HepG2 (cell line): ENCODE data around the gene MIB2. TPM values are rescaled to one million over a fixed set of nuclear protein-coding genes. Genes with fewer than 3 reads are reported as not detected.

ENCODE experiments used
- ATAC-seq: fragments of 200-7000 bp; cut with Tn5 transposase; 3 replicates; pipeline ENCODE4 v1.9.1; 2020; ENCODE audit warnings: mild to moderate bottlenecking, moderate library complexity
- BruUV-seq: library from RNA; stranded (reverse); fragments of 400-500 nt; replicated peaks from 2 replicates; lab custom pipeline; 2021; lab: Mats Ljungman, UMichigan
- CTCF ChIA-PET: fragments of 300-600 bp; formaldehyde crosslinking; extraction: SDS; loops from one replicate; lab custom pipeline; 2021; ENCODE audit warnings: low total read pairs, inconsistent platforms, low intra/inter-chr PET ratio; lab: Yijun Ruan, JAX
- POLR2A ChIA-PET: fragments of 350-600 bp; sonication (Branson Sonifier 250); formaldehyde crosslinking; loops from one replicate; lab custom pipeline; 2020; ENCODE audit warnings: antibody characterized with exemption, inconsistent platforms; lab: Yijun Ruan, JAX
- DNase-seq: peaks from one replicate; pipeline ENCODE4 v3.0.0-alpha.2; 2015; ENCODE audit warnings: low spot score
- FAIRE-seq: peaks from 3 replicates; lab custom pipeline; 2011; peaks lifted over from hg19 to GRCh38; lab: Jason Lieb, UNC
- H2AFZ ChIP-seq: one replicate; pipeline ENCODE4 v1.6.1; 2011; ENCODE audit warnings: low read length, inconsistent platforms
- H3K27ac ChIP-seq: fragments of 300-600 bp; 3 replicates; pipeline ENCODE4 v1.8.0; 2011; ENCODE audit warnings: mixed run types, mild to moderate bottlenecking, mixed read lengths, low read length, inconsistent platforms; ENCODE audit not compliant: insufficient read depth; ENCODE audit errors: extremely low read length
- H3K27me3 ChIP-seq, 2 experiments: fragments of 200-600 bp in 1 of 2; 2 replicates in 1 of 2; 3 replicates in 1 of 2; pipeline versions ENCODE4 v1.6.0 to v1.8.0; 2011; ENCODE audit warnings: low read length in 2 of 2, mild to moderate bottlenecking in 2 of 2, moderate library complexity in 2 of 2, inconsistent platforms in 1 of 2; ENCODE audit not compliant: insufficient read depth in 2 of 2, control insufficient read depth in 1 of 2
- H3K36me3 ChIP-seq, 2 experiments: fragments of 200-600 bp in 1 of 2; replicated peaks in 1 of 2; 2 replicates in 1 of 2; 3 replicates in 1 of 2; pipeline versions ENCODE4 v1.5.1 to v1.8.0; 2011; ENCODE audit warnings: low read length in 2 of 2, inconsistent platforms in 1 of 2; ENCODE audit not compliant: insufficient read depth in 2 of 2, control insufficient read depth in 1 of 2
- H3K4me1 ChIP-seq: 2 replicates; pipeline ENCODE4 v1.5.1; 2012; ENCODE audit warnings: low read length, inconsistent platforms; ENCODE audit not compliant: insufficient read depth
- H3K4me2 ChIP-seq: 2 replicates; pipeline ENCODE4 v1.6.0; 2011; ENCODE audit warnings: low read depth, low read length, inconsistent platforms
- H3K4me3 ChIP-seq, 3 experiments: fragments of 200-600 bp in 1 of 3; sonication (generic), shearing (Covaris generic) in 1 of 3; replicated peaks in 1 of 3; 2 replicates each; pipeline ENCODE4 v1.5.1; 2011 to 2016; ENCODE audit warnings: low read length in 3 of 3, inconsistent platforms in 2 of 3, low read depth in 2 of 3, mild to moderate bottlenecking in 2 of 3, control low read depth in 1 of 3, mixed read lengths in 1 of 3; ENCODE audit not compliant: insufficient read depth in 1 of 3
- H3K79me2 ChIP-seq: one replicate; pipeline ENCODE4 v1.6.1; 2011; ENCODE audit warnings: low read length, inconsistent platforms; ENCODE audit not compliant: insufficient read depth
- H3K9ac ChIP-seq: 2 replicates; pipeline ENCODE4 v1.6.0; 2011; ENCODE audit warnings: mild to moderate bottlenecking, low read depth, low read length, inconsistent platforms; ENCODE audit not compliant: insufficient read depth
- H3K9me3 ChIP-seq: 2 replicates; pipeline ENCODE4 v1.5.1; 2012; ENCODE audit warnings: mild to moderate bottlenecking, low read length
- H4K20me1 ChIP-seq: 2 replicates; pipeline ENCODE4 v1.6.0; 2011; ENCODE audit warnings: inconsistent platforms, mild to moderate bottlenecking, low read length, moderate library complexity; ENCODE audit not compliant: insufficient read depth
- AHR ChIP-seq: IDR thresholded peaks from 2 replicates; pipeline ENCODE4 v1.6.1; 2018; ENCODE audit warnings: missing genetic modification reagents, missing compliant biosample characterization
- BCL3 ChIP-seq: sonication (generic); formaldehyde crosslinking; IDR thresholded peaks from 2 replicates; pipeline ENCODE4 v1.5.1; 2020; ENCODE audit warnings: mild to moderate bottlenecking, missing genetic modification reagents, moderate library complexity
- HNRNPK ChIP-seq: fragments of 200-400 bp; formaldehyde crosslinking; IDR thresholded peaks from 2 replicates; pipeline ENCODE4 v1.6.1; 2018; ENCODE audit warnings: low read length, low read depth, moderate library complexity, mild to moderate bottlenecking; ENCODE audit not compliant: poor library complexity, severe bottlenecking
- JUN ChIP-seq: sonication (generic); formaldehyde crosslinking; IDR thresholded peaks from 2 replicates; pipeline ENCODE4 v1.4.0; 2020; ENCODE audit warnings: mild to moderate bottlenecking, missing genetic modification reagents
- PCBP1 ChIP-seq: fragments of 200-400 bp; formaldehyde crosslinking; IDR thresholded peaks from 2 replicates; pipeline ENCODE4 v1.6.1; 2017; ENCODE audit warnings: mild to moderate bottlenecking, low read depth, low read length, borderline replicate concordance
- RCOR2 ChIP-seq: IDR thresholded peaks from 2 replicates; pipeline ENCODE4 v1.6.1; 2016; ENCODE audit warnings: missing biosample characterization, missing genetic modification reagents
- RFX1 ChIP-seq: fragments of 450-650 bp; IDR thresholded peaks from 2 replicates; pipeline ENCODE4 v1.6.1; 2017
- SNAI1 ChIP-seq: sonication (generic); formaldehyde crosslinking; IDR thresholded peaks from 2 replicates; pipeline ENCODE4 v1.5.0; 2020; ENCODE audit warnings: mild to moderate bottlenecking, missing genetic modification reagents, borderline replicate concordance
- TARDBP ChIP-seq: sonication (generic); formaldehyde crosslinking; IDR thresholded peaks from 2 replicates; pipeline ENCODE4 v1.8.0; 2022; ENCODE audit warnings: mild to moderate bottlenecking, missing genetic modification reagents
- ZFP37 ChIP-seq: sonication (generic); formaldehyde crosslinking; IDR thresholded peaks from 2 replicates; pipeline ENCODE4 v1.4.0; 2020; ENCODE audit warnings: missing genetic modification reagents, borderline replicate concordance
- ZFY ChIP-seq: sonication (generic); formaldehyde crosslinking; IDR thresholded peaks from 2 replicates; pipeline ENCODE4 v1.4.0; 2020; ENCODE audit warnings: missing genetic modification reagents
- ZNF17 ChIP-seq: sonication (generic); formaldehyde crosslinking; IDR thresholded peaks from 2 replicates; pipeline ENCODE4 v1.5.0; 2020; ENCODE audit warnings: mild to moderate bottlenecking, missing genetic modification reagents
- ZNF687 ChIP-seq: sonication (generic); formaldehyde crosslinking; IDR thresholded peaks from 2 replicates; pipeline ENCODE4 v1.5.1; 2020; ENCODE audit warnings: mild to moderate bottlenecking, missing genetic modification reagents, moderate library complexity
- ZNF747 ChIP-seq: sonication (generic); formaldehyde crosslinking; IDR thresholded peaks from 2 replicates; pipeline ENCODE4 v1.8.1; 2023; ENCODE audit warnings: missing genetic modification reagents, mild to moderate bottlenecking, borderline replicate concordance
- ZNF761 ChIP-seq: sonication (generic); formaldehyde crosslinking; conservative IDR thresholded peaks from 2 replicates; pipeline ENCODE4 v1.4.0; 2020; ENCODE audit warnings: mild to moderate bottlenecking, missing genetic modification reagents
- WGBS: methylation state at CpG from one replicate; pipeline ENCODE4 v1.1.6; 2017; ENCODE audit warnings: low lambda C conversion rate; 5-methylcytosine and 5-hydroxymethylcytosine counted together
- in situ Hi-C: cut with HindIII; loops from 2 replicates; pipeline ENCODE4 v1.10.0; 2017; ENCODE audit warnings: low pct_unique_long_range_greater_than_20kb; ENCODE audit not compliant: extremely low pct_ligation_motif_present
- intact Hi-C: fragments of 100-400 bp; cut with micrococcal nuclease; formaldehyde crosslinking; loops from one replicate; pipeline ENCODE4 v1.10.0; 2022; ENCODE audit not compliant: unreplicated experiment
- polyA plus RNA-seq, 8 experiments: library from polyadenylated mRNA; depleted of rRNA in 3 of 8; stranded (reverse) in 7 of 8; unstranded in 1 of 8; fragments of >200 nt; fragmentation: Illumina TruSeq in 4 of 8; extraction: Trizol in 4 of 8; gene quantifications; 2 replicates each; pipeline versions ENCODE4 v1.2.1 to v1.2.3, GENCODE V29; 2011 to 2016; ENCODE audit warnings: low read depth in 4 of 8, missing spikeins in 1 of 8, mixed read lengths in 1 of 8; ENCODE audit not compliant: insufficient read depth in 1 of 8
- total RNA-seq, 5 experiments: library from RNA; depleted of rRNA; stranded (reverse); fragments of >200 nt; fragmentation: Illumina TruSeq; extraction: Trizol; gene quantifications; 2 replicates each; pipeline ENCODE4 v1.2.3, GENCODE V29; 2016; ENCODE audit warnings: low read depth in 1 of 5
- TF ChIP-seq, protein P1 (sequence below): sonication (generic); formaldehyde crosslinking; IDR thresholded peaks from 2 replicates; pipeline ENCODE4 v1.4.0; 2020; ENCODE audit warnings: mild to moderate bottlenecking, missing genetic modification reagents

The MIB2 gene
- total and polyA plus RNA-seq, 2 of the 13 experiments (the other 11 are each of a cell fraction or from before 2014, with no cell fraction given) = 19.9 to 30.4 TPM

DNA sequence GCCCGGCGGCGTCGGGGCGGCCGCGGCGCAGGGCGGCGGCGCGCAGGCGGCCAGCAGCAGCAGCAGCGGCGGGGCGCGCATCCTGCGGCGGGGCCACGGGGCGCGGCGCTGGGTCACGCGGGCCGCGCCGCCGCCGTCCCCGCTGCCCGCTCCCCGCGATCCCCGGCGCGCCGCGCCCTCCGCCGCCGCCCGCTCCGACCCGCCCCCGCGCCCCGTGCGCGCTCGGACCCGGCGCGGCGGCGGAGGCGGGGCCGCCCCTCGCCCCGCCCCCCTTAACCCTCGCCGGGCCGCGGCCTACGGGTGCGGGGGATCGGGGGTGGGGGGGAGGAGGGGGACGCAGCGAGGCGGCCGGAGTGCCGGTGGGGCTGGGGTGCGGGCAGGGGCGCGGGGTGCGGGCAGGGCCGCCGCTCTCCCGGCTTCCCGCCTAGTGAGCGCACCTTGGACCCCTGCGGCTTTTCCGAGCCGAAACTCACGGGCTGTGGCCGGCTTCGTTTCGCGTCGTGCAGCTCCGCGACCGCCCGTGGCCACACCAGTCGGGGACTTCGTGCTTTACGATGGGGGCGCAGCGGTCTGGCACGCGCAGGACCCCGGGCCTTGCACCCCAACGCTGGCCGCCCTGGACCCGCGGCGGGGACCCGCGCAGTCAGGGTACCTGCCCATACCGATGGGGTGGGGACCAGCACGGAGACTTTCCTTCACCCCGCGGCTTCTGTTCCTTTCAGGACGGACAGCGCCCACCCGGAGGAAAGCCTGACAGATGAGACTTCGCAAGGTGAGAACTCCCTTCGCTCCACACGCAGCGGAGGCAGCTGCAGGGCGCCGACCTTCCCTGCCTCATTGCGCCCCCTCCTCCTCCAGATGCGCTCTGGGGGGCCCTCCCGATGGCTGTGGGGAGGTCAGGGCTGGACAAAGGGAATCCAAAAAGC, 15.1 kb upstream of the MIB2 start, which contains the start of gene FNDC10:
Gene FNDC10 (minus strand): TSS at position 201 of the 926 bp plus-strand sequence. CDS start 120 bp downstream, at position 81.
- Histone ChIP-seq H2AFZ (no peak within 1 kb of the TSS), H3K9me3 (no peaks in the 10 kb centered on the region), H3K36me3 (no peaks in the 10 kb centered on the region), H3K27ac (no peak within 1 kb of the TSS), H3K9ac (peak within 1 kb of the TSS; percentile 39), H3K4me1 (peaks cover 57% of the 10 kb centered on the region), H3K4me2 (peak within 1 kb of the TSS; percentile 76), H3K27me3 (peaks cover 9 to 28% of the 10 kb centered on the region in 2 experiments), H3K79me2 (no peaks in the 10 kb centered on the region), H3K4me3 (peak within 1 kb of the TSS; percentile 21 to 70 (median 50); a peak in 5 of 6 replicates), H4K20me1 (no peaks in the 10 kb centered on the region)
- POLR2A ChIA-PET = no interaction called here
- in situ Hi-C loops = no loop called here
- intact Hi-C loops = no loop called here
- no TSS peak for BruUV-seq
- CTCF ChIA-PET = no interaction called here
- FAIRE-seq (no peak), ATAC-seq (no peak), DNase-seq (no peak)
- whole genome bisulfite sequencing = 62% methylated on average over 14 of the region's 125 CpGs
- no peak for TF ChIP-seq RCOR2 (CRISPR knock-in tag)
- no peak for TF ChIP-seq PCBP1
- no peak for TF ChIP-seq ZFP37
- no peak for TF ChIP-seq ZNF747 (CRISPR knock-in tag)
- no peak for TF ChIP-seq ZNF17 (CRISPR knock-in tag)
- no peak for TF ChIP-seq AHR (CRISPR knock-in tag)
- peak; percentile 63 for TF ChIP-seq HNRNPK
- peak; percentile 19; the same call in 1 of the 2 replicates for TF ChIP-seq ZFY (CRISPR knock-in tag)
- TF ChIP-seq JUN (CRISPR knock-in tag) = no peak
- no peak for TF ChIP-seq RFX1
- peak; percentile 70 for TF ChIP-seq ZNF687 (CRISPR knock-in tag)
- TF ChIP-seq, protein P1, sequence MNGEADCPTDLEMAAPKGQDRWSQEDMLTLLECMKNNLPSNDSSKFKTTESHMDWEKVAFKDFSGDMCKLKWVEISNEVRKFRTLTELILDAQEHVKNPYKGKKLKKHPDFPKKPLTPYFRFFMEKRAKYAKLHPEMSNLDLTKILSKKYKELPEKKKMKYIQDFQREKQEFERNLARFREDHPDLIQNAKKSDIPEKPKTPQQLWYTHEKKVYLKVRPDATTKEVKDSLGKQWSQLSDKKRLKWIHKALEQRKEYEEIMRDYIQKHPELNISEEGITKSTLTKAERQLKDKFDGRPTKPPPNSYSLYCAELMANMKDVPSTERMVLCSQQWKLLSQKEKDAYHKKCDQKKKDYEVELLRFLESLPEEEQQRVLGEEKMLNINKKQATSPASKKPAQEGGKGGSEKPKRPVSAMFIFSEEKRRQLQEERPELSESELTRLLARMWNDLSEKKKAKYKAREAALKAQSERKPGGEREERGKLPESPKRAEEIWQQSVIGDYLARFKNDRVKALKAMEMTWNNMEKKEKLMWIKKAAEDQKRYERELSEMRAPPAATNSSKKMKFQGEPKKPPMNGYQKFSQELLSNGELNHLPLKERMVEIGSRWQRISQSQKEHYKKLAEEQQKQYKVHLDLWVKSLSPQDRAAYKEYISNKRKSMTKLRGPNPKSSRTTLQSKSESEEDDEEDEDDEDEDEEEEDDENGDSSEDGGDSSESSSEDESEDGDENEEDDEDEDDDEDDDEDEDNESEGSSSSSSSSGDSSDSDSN (CRISPR knock-in tag) = peak; percentile 49; the same call in 1 of the 2 replicates
- no peak for TF ChIP-seq SNAI1
- TF ChIP-seq ZNF761 (CRISPR knock-in tag) = no peak
- TF ChIP-seq BCL3 (CRISPR knock-in tag) = peak; percentile 16; the same call in 1 of the 2 replicates
- TF ChIP-seq TARDBP (CRISPR knock-in tag) = no peak
